ENCODE measurements around the gene DCC. TPM values are rescaled to one million over a fixed set of nuclear protein-coding genes. Genes with fewer than 3 reads are reported as not detected.

Gene DCC
- total RNA-seq, 1 experiment from 2014 or later = not detected

DNA sequence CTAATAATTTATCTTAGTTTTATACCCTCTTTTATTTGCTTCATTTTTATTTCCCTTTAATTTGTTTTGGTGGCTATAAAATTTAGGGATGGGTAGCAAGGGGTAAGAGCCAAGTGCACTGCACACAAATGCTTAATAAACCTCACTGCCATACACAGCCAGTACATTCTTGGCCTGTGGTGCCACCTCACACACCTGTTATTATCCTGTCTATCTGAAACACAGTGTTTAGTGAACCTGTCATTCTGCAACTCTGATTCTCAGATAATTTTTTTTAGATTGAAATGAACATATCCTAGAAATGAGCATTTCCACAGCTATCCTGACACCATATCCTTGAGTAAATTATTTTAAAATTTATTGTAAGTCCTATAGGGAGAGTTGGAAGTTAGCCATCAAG lies 807.5 kb downstream of the DCC start:
- DNase-seq = no peak
- Histone ChIP-seq H3K9me3 (ENCODE audit: low read length) (peaks cover 4% of the 10 kb centered on the region; the same call in 1 of the 2 replicates), H3K27me3 (ENCODE audit: low read length) (no peaks in the 10 kb centered on the region), H2AFZ (ENCODE audit: low read length) (no peak overlapping the region), H3K4me2 (ENCODE audit: low read length) (no peak overlapping the region), H3K79me2 (ENCODE audit: low read length) (no peaks in the 10 kb centered on the region), H3K27ac (ENCODE audit: low read length) (no peak overlapping the region), H3F3A (ENCODE audit: low read length, unreplicated experiment) (no peaks in the 10 kb centered on the region), H3K36me3 (ENCODE audit: low read depth, low read length) (no peaks in the 10 kb centered on the region), H3K9ac (ENCODE audit: low read length) (no peak overlapping the region), H3K4me3 (ENCODE audit: low read length) (no peak overlapping the region), H4K20me1 (ENCODE audit: low read length) (no peaks in the 10 kb centered on the region), H3K9me2 (replicated peaks; ENCODE audit: low read length) (no peaks in the 10 kb centered on the region), H3K4me1 (ENCODE audit: insufficient read depth, low read length) (no peaks in the 10 kb centered on the region)
- intact Hi-C loops (cut with micrococcal nuclease) = no loop called here
- POLR2A ChIA-PET (ENCODE audit: unreplicated experiment) = no interaction called here
- CTCF ChIA-PET = no interaction called here
- no TSS peak for BruUV-seq (replicated peaks)
- ATAC-seq = no peak
- TF ChIP-seq EZH2phosphoT487 (IDR thresholded peaks at IDR 0.05; ENCODE audit: borderline replicate concordance, low read length) (no peak), EZH2 (IDR thresholded peaks at IDR 0.05; ENCODE audit: low read length, unreplicated experiment) (no peak)
- TF ChIP-seq, protein P1, sequence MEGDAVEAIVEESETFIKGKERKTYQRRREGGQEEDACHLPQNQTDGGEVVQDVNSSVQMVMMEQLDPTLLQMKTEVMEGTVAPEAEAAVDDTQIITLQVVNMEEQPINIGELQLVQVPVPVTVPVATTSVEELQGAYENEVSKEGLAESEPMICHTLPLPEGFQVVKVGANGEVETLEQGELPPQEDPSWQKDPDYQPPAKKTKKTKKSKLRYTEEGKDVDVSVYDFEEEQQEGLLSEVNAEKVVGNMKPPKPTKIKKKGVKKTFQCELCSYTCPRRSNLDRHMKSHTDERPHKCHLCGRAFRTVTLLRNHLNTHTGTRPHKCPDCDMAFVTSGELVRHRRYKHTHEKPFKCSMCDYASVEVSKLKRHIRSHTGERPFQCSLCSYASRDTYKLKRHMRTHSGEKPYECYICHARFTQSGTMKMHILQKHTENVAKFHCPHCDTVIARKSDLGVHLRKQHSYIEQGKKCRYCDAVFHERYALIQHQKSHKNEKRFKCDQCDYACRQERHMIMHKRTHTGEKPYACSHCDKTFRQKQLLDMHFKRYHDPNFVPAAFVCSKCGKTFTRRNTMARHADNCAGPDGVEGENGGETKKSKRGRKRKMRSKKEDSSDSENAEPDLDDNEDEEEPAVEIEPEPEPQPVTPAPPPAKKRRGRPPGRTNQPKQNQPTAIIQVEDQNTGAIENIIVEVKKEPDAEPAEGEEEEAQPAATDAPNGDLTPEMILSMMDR (conservative IDR thresholded peaks at IDR 0.05; ENCODE audit: low read depth, low read length) = no peak

DNA sequence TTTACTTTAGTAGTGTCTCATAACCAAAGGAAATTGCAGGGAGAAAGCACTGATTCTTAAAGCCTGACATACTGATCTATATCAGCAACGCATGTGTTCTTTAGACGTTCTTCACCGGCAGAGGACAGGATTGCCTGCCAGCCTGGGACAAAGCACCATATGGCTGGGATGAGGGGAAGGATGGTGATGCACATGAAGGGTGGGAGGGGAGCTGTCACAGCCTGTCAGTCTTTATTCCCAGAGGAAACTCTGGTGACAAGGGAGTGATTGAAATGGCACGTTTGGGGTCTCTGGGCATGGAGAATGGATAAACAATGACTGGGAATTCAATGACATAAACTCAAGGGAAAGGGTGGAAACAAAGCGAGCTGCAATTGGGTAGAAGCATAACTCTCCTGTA lies 808.1 kb downstream of the DCC start:
- Histone ChIP-seq H3K27me3 (ENCODE audit: low read length) (no peaks in the 10 kb centered on the region), H4K20me1 (ENCODE audit: low read length) (no peaks in the 10 kb centered on the region), H3K36me3 (ENCODE audit: low read depth, low read length) (no peaks in the 10 kb centered on the region), H3K4me2 (ENCODE audit: low read length) (no peak overlapping the region), H3K9me2 (replicated peaks; ENCODE audit: low read length) (no peaks in the 10 kb centered on the region), H3K79me2 (ENCODE audit: low read length) (no peaks in the 10 kb centered on the region), H2AFZ (ENCODE audit: low read length) (no peak overlapping the region), H3F3A (ENCODE audit: low read length, unreplicated experiment) (no peaks in the 10 kb centered on the region), H3K9me3 (ENCODE audit: low read length) (peaks cover 4% of the 10 kb centered on the region; the same call in 1 of the 2 replicates), H3K27ac (ENCODE audit: low read length) (no peak overlapping the region), H3K4me1 (ENCODE audit: insufficient read depth, low read length) (no peaks in the 10 kb centered on the region), H3K9ac (ENCODE audit: low read length) (no peak overlapping the region), H3K4me3 (ENCODE audit: low read length) (no peak overlapping the region)
- CTCF ChIA-PET = no interaction called here
- intact Hi-C loops (cut with micrococcal nuclease) = no loop called here
- TF ChIP-seq EZH2phosphoT487 (IDR thresholded peaks at IDR 0.05; ENCODE audit: borderline replicate concordance, low read length) (no peak), EZH2 (IDR thresholded peaks at IDR 0.05; ENCODE audit: low read length, unreplicated experiment) (no peak)
- TF ChIP-seq, protein P1 (conservative IDR thresholded peaks at IDR 0.05; ENCODE audit: low read depth, low read length) = no peak
- BruUV-seq (replicated peaks) = no TSS peak
- ATAC-seq (no peak), DNase-seq (no peak)
- POLR2A ChIA-PET (ENCODE audit: unreplicated experiment) = no interaction called here

DNA sequence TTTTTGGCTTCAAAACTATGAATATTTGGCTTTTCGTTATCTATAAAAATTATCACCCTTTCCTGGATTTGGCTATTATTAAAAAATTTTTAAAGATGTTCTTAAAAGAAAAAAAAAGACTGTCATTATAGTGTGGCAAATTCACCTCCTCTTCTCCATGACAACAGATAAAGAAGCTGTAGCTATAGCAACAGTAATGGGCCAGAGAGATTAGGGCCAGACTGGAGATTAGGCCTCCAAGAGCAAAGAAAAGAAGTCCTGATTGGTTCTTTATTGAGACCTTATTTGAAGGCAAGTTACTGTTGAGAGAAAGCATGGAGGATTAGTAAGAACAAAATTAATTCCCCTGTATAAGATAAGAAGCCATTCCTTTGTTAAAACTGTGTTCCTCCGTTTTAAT lies 812.5 kb downstream of the DCC start:
- BruUV-seq (replicated peaks) = no TSS peak
- Histone ChIP-seq H3K9me2 (replicated peaks; ENCODE audit: low read length) (no peaks in the 10 kb centered on the region), H3K4me1 (ENCODE audit: insufficient read depth, low read length) (no peaks in the 10 kb centered on the region), H3K9me3 (ENCODE audit: low read length) (peaks cover 8% of the 10 kb centered on the region), H3K4me2 (ENCODE audit: low read length) (no peak overlapping the region), H3F3A (ENCODE audit: low read length, unreplicated experiment) (no peaks in the 10 kb centered on the region), H3K36me3 (ENCODE audit: low read depth, low read length) (no peaks in the 10 kb centered on the region), H3K9ac (ENCODE audit: low read length) (no peak overlapping the region), H2AFZ (ENCODE audit: low read length) (no peak overlapping the region), H3K27ac (ENCODE audit: low read length) (no peak overlapping the region), H3K4me3 (ENCODE audit: low read length) (no peak overlapping the region), H3K27me3 (ENCODE audit: low read length) (no peaks in the 10 kb centered on the region), H4K20me1 (ENCODE audit: low read length) (no peaks in the 10 kb centered on the region), H3K79me2 (ENCODE audit: low read length) (no peaks in the 10 kb centered on the region)
- TF ChIP-seq EZH2 (IDR thresholded peaks at IDR 0.05; ENCODE audit: low read length, unreplicated experiment) (no peak), EZH2phosphoT487 (IDR thresholded peaks at IDR 0.05; ENCODE audit: borderline replicate concordance, low read length) (no peak)
- TF ChIP-seq, protein P1 (conservative IDR thresholded peaks at IDR 0.05; ENCODE audit: low read depth, low read length) = no peak
- no peak for ATAC-seq
- POLR2A ChIA-PET (ENCODE audit: unreplicated experiment) = no interaction called here
- DNase-seq = no peak
- CTCF ChIA-PET = no interaction called here
- intact Hi-C loops (cut with micrococcal nuclease) = no loop called here

All from PC-3 (cell line).